22Rv1 (cell line): ENCODE measurements around the gene NOVA2.
A peak's percentile ranks its signal among the peaks of the same experiment; 100 is the strongest.

Source experiments
- H3K27ac ChIP-seq: fragments of 450-650 bp; 2 replicates; pipeline ENCODE4 v1.5.1; 2017
- ZFX ChIP-seq: fragments of 450-650 bp; IDR thresholded peaks from 2 replicates; pipeline ENCODE4 v1.6.1; 2017; ENCODE audit warnings: antibody characterized with exemption, borderline replicate concordance
- TF ChIP-seq, protein P1 (sequence below): fragments of 450-650 bp; IDR thresholded peaks from 2 replicates; pipeline ENCODE4 v1.5.1; 2017; ENCODE audit warnings: mild to moderate bottlenecking

The NOVA2 gene

DNA sequence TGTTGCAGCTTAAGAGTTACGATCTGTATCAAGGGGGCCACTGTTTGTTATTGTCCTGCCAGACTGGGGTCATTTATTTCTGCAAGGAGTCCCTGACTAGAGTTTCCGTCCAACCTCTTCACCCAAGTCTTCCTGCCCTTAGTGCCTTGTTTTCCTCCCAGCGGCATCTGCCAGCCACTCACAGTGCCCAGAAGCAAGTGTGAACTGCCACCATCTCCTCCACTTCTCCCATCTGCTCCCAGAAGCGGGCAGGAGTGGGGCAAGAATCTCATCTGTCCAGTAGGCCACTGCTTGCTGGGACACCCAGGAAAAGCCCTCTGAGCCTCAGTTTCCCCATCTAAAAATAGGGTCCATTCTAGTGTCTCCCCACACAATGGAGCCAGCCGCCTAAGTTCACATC, 4.0 kb downstream of the NOVA2 start:
- TF ChIP-seq ZFX, result no peak
- TF ChIP-seq, protein P1, sequence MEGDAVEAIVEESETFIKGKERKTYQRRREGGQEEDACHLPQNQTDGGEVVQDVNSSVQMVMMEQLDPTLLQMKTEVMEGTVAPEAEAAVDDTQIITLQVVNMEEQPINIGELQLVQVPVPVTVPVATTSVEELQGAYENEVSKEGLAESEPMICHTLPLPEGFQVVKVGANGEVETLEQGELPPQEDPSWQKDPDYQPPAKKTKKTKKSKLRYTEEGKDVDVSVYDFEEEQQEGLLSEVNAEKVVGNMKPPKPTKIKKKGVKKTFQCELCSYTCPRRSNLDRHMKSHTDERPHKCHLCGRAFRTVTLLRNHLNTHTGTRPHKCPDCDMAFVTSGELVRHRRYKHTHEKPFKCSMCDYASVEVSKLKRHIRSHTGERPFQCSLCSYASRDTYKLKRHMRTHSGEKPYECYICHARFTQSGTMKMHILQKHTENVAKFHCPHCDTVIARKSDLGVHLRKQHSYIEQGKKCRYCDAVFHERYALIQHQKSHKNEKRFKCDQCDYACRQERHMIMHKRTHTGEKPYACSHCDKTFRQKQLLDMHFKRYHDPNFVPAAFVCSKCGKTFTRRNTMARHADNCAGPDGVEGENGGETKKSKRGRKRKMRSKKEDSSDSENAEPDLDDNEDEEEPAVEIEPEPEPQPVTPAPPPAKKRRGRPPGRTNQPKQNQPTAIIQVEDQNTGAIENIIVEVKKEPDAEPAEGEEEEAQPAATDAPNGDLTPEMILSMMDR, result no peak
- H3K27ac ChIP-seq, result no peak overlapping the region

DNA sequence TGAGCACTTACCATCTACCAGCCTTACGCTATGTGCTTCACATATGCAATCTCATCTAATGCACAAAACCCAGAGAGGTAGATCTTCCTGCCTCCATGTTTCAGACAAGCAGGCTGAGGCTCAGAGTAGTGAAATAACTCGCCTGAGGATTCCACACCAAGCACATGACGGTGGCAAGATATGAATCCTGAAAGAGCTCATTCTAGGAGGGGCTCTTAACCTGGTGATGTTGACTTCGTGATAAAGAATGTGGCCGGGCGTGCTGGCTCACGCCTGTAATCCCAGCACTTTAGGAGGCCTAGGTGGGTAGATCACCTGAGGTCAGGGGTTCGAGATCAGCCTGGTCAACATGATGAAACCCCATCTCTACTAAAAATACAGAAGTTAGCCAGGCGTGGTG, 5.0 kb downstream of the NOVA2 start:
- H3K27ac ChIP-seq, result no peak overlapping the region
- no peak for TF ChIP-seq ZFX

DNA sequence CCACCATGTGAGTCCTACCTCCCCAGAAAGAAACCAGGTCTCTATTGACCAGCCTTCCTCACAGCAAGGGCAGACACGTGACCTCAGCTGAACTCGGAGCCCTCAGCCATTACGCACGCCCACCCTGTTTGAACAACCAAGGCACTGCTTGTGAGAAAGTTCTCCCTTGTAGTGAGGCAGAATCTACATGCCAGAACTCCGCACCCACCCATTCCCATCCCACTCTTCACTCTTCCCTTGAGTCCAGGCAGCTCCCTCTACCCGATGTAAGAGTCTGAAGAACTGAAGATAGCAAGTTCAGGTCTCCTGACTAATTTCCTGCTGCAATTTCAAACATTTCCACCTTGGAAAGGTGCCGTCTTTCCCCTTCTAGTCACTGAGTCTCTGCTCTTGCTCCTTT, 6.4 kb downstream of the NOVA2 start:
- no peak overlapping the region for H3K27ac ChIP-seq
- TF ChIP-seq ZFX, result no peak
- TF ChIP-seq, protein P1, result no peak

DNA sequence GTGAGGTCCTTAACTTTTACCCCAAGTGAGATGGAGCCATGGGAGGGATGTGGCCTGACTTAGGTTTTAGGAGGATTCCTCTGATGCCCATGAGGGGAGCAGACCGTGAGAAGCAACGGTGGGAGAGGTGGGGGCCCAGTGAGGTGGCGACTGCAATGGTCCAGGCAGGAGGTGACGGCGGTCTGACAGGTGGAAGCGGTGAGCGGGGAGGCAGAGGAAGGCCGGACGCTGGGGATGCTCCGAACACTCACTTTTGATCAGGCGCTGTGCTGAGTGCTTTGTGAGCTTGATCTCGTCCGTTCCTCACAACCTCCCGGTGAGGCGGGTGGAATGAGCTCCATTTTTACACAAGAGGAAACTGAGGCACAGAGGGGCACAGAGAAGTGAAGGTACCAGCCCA, 11.6 kb downstream of the NOVA2 start:
- H3K27ac ChIP-seq, result no peak overlapping the region
- no peak for TF ChIP-seq ZFX
- TF ChIP-seq, protein P1, result no peak

DNA sequence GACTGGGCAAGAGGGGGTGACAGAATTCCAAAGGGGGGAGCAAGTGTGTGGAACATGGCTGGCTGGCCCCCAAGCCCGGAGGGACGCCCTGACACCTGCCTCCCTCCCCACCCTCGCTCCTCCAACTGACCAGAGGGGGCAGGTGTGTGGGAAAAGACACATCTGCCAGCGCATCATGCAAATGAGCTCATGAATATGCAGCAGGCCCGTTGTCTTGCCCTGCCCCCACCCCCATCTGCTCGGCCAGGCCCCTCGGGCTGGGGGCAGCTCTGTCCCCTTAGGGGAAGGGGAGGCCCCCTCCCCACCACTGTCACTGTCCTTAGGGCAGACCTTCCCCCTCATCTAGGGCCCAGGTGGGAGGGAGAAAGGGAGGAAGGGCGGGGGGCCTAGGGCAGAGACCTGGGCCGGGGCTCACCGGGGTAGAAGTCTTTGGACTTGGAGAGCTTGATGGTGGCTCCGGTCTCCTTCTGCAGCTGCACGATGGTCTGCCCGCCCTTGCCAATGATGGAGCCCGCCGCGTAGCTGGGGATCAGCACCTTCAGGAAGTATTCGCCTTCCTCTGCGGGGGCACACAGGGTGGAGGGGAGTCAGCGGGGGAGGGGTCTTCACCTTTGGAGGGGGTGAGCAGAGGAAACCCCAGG, 12.9 kb downstream of the NOVA2 start:
- no peak for TF ChIP-seq ZFX
- TF ChIP-seq, protein P1, result peak; percentile 24; the same call in 1 of the 2 replicates
- no peak overlapping the region for H3K27ac ChIP-seq

DNA sequence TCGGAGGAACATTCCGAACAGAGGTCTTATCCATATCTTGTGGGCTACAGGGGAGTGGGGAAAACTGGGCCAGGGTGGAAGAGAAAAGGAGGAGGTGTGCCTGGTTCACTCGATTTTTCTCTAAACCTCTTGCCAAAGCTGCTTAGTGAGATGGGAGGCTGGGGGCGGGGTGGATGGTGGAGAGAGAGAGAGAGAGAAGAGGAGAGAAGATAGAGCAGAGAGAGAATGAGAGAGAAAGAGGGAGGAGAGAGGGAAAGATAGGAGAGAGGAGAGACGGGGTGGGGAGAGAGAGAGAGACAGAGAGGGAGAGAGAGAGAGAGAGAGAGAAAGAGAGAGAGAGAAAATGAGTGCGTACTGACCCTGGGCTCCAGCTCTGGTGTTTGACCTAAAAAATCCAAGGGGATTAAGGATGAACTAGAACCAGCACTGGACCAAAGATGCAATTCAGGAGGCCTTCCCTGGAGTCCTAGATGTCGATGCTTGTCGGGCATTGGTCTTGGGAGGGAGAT, 14.1 kb downstream of the NOVA2 start:
- no peak for TF ChIP-seq ZFX
- TF ChIP-seq, protein P1, result no peak
- H3K27ac ChIP-seq, result no peak overlapping the region

DNA sequence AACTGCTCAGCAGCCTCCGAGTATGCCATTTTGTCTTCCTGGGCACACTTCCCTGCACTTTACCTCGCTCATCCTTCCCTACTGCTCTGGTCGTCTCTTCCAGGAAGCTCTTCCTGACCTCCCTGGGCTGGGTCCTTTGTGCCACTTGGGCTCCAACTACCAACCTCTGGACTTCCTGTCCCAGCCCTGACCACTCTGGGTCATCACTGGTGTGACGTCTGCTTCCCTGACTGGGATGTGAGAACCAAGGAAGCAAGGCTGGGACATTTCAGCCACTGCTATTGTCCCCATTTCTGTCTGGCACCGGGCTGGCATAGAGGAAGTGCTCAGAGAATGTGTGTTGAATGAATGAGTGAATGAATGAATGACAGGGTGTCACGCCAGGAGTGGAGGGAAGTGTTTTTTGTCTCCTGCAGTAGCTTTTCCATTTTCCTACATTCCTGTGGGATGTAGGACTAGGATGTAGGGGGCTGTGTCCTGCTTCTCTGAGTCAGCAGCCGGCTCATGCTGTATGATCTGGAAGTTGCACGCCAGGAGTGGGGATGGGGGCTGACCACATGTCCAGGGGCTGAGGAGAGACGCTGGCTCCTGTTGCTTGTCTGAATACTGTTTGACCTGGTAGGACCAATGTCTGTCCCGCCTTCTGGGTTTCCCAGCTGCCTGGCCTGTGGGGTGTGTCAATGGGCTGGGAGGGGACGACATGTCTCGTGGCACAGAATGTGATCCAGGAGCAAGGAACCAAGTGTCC, 14.7 kb downstream of the NOVA2 start:
- TF ChIP-seq, protein P1, result no peak
- TF ChIP-seq ZFX, result no peak
- H3K27ac ChIP-seq, result no peak overlapping the region
